Measurements from ENCODE around the gene SLC37A1.
A peak's percentile ranks its signal among the peaks of the same experiment; 100 is the strongest.
"Not testable (repeated sequence)": the region's sequence is repeated elsewhere in the genome, so short reads cannot be mapped to it uniquely, and the experiment has no call there.

SLC37A1 gene

DNA sequence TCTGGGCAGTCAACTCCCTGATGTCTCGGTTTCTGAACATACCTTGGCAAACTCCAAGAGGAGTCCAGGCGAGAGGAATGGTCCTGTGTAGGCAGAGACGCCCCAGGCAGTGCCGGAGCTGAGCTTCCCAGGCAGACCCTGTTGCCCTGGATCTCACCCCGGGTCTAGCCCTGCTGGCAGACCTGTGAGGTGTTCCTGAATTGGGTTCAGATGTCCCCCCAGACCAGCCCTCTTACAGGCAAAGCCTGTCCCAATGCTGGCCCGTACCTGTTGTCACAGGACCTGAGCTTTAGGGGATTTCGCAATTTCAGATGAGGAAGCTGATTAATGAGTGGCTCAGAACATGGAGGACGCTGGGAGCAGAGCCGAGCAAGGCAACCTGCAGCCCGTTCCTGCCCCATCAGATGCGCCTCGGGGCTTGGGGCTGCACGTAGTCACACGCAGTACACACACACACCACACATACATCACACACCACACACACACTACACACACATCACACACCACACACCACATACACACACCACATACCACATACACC lies 101.2 kb downstream of the SLC37A1 start:
- peak in 2 of 3 experiments; percentile 31 to 35 for DNase-seq (ENCODE audit: low read depth in 2 of 3, low spot score in 2 of 3)

DNA sequence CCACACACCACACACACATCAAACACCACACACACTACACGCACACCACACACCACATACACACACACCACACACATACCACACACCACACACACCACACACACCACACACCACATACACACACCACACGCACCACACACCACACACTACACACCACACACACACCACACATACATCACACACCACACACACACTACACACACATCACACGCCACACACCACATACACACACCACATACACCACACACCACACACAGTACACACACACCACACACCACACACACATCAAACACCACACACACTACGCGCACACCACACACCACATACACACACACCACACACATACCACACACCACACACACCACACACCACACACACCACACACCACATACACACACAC lies 101.7 kb downstream of the SLC37A1 start:
- DNase-seq (ENCODE audit: low read depth in 2 of 3, low spot score in 2 of 3): not testable (repeated sequence)

DNA sequence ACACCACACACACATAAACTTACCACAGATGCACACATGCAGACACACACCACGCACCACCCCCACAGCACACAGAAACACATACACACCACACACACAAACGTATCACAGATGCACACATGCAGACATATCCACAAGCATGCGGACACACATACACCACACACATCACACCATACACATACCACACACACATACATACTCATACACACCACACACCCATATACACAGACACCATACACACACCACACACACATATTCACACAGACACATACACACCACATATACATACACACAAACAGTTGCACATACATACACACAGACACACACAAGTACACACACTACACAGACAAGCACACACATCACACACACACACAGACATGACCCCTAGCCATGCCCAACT lies 102.3 kb downstream of the SLC37A1 start:
- no peak for DNase-seq (ENCODE audit: low read depth in 2 of 3, low spot score in 2 of 3)

DNA sequence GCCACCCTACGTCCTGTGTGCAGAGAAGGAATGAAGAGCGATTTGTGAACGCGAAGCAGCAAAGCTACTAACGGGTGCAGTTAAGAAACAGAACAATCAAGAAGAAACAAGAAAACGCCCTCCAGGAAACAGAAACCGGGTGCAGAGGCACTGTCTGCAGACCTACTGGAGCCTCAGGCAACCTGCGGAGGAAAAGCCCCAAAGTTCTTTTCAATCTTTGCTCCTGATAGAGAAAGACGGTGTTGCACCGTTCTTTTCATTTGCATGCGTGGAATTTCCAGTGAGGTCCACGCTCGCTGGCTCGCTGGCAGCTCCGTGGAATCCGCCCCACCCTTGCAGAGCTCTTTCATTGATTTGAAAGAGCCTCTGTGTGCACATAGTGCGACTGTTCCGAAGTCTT lies 102.8 kb downstream of the SLC37A1 start:
- DNase-seq (ENCODE audit: low read depth in 2 of 3, low spot score in 2 of 3): no peak

DNA sequence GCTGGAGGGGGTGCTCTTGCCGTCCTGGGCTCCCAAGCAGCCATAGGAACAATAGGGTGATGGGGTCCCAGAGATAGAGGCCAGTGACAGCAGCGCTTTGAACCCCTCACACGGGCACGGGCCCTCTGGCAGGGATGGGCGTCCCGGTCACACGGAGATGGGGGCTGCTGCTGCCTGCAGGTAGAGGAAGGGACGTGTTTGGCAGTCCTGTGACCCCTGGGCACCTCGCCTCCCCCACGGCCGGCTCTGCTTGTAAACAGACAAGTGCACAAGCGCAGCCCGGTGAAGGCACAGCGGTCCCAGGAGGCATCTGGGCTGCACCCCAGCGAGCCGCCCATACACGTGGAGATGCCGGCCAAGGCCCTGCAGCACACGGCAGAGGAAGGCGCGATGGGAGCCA lies 103.3 kb downstream of the SLC37A1 start:
- DNase-seq (ENCODE audit: low read depth in 2 of 3, low spot score in 2 of 3): no peak

DNA sequence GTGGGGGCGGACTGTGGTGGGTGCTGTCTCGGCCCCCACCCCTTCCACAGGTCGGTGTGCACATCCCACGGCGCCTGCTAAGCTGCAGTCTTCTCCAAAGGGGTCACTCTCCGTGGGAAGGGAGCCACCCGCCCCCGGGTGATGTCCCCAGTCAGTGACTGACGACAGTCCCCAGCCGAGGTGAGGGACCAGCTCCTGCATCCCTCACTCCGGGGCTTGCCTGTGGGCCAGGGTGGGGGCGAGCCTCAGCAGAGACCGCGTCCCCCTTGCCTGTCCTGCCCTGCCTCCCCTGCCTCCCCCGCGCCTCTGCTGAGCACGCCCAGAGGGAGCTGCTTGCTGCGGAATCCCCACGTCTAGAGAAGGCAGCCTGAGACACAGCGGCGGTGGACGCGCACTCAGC lies 103.8 kb downstream of the SLC37A1 start:
- DNase-seq (ENCODE audit: low read depth in 2 of 3, low spot score in 2 of 3): no peak

DNA sequence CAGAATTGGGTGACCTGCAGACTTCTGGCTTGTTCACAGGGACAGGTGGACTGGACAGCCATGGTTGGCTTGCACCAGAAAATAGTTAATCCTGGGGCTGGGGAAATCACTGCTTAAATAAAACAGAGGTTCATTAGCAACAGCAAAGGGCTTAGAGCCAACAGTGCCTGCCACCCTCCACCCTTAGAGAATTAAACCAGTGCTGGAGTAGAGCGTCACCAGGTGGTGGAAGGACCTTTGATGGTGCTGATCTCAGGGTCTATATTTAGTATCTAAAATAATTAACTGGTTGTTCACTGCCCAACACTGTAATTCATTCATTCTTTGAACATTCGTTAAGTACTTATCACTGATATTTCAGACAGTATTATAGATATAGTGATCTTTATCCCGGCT lies 105.1 kb downstream of the SLC37A1 start:
- DNase-seq (ENCODE audit: low read depth in 2 of 3, low spot score in 2 of 3): no peak

DNA sequence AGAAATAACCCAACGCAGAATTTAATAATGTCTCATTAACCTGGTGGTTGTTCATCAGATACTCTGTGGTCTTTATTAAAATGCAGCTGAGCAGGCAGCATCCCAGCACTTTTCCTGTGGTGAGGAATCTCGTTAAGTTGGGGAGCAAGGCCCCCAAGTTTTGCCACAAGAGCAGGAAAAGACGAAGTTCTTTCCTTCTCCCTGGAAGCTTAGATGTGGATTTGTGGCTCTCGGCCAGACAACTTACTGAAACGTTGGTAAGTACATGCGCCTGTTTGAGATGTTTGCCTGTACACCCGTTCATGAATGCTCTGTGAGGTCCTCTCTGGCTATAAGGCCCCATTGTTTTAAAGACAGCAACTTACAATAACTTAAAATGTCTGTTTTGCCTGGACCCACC lies 105.5 kb downstream of the SLC37A1 start:
- DNase-seq (ENCODE audit: low read depth in 2 of 3, low spot score in 2 of 3): no peak

DNA sequence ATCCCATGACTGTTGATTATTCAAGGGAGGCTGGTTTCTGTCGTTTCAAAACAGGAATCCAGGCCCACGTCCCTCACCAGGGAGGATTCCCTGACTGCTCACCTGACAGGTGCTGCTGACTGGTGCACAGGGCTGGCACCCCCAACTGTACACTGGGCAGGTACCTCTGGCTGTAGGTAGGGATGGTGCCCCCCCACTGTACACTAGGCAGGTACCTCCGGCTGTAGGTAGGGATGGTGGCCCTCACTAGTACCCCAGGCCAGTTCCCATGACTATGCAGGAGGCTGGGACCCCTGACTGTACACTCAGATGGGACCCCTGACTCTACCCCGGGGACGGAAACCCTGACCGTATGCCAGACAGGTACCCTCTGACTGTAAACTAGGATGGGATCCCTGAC lies 106.2 kb downstream of the SLC37A1 start:
- no peak for DNase-seq (ENCODE audit: low read depth in 2 of 3, low spot score in 2 of 3)

DNA sequence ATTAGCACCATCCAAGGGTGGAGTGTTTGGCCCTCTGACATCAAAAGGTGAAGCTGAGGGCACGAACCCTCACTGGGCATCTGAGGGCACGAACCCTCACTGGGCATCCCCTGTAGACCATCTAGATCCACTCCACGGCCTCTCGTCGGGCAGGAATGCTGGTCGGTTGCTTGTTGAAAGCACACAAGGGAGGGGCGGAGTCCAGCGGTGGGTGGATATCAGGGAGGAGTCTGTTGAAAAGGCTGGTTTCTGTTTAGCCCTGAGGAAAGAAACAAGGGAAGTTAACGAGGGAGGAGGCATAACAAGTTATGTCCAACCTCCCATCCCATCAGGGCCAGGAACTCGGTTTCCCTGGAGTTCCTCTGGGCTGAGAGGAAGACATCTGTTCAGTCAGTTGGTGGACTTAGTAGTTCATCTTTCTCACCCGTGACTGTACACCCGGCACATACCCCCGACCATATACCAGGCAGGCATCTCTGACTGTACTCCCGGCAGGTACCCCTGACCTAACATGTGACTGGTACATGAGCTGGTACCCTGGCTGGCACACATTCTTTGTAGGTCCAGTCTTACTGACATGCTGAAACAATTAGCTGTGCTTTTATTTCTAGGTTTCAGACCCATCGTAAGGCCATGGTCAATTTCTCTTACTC lies 107.6 kb downstream of the SLC37A1 start:
- DNase-seq (ENCODE audit: low read depth in 2 of 3, low spot score in 2 of 3): no peak

DNA sequence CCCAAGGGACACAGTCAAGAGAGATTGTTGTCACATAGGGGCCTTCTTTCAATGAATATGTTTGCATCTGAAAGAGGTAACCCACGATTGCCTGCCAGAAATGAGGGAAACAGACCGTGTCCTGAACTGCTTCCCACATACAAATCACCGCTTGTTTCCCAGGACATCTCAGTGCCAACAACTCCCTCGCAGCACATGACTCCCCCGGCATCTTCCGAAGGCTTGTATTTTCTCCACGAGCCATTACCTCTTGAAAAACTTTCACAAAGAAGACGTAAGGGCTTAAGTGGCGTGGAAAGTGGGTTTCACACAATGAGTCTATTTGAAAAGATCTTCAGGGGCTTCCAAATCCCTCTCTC lies 108.1 kb downstream of the SLC37A1 start:
- no peak for DNase-seq (ENCODE audit: low read depth in 2 of 3, low spot score in 2 of 3)

DNA sequence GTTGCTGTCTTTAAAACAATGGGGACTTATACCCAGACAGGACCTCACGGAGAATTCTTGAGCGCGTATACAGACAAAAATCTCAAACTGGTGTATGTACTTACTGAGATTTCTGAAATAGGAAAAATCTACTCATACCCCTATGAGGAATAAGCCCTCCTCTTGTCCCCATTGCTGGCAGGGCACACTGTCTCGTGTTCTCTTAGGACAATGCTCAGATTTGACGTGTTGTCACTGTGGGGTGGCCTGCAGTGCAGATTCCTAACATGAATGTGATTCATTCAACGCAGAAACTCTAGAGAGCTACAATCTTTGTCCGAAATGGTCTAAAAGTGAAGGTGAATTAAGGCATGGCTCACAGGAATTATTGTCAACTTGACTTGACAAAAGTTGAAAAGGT lies 108.6 kb downstream of the SLC37A1 start:
- DNase-seq (ENCODE audit: low read depth in 2 of 3, low spot score in 2 of 3): no peak

DNA sequence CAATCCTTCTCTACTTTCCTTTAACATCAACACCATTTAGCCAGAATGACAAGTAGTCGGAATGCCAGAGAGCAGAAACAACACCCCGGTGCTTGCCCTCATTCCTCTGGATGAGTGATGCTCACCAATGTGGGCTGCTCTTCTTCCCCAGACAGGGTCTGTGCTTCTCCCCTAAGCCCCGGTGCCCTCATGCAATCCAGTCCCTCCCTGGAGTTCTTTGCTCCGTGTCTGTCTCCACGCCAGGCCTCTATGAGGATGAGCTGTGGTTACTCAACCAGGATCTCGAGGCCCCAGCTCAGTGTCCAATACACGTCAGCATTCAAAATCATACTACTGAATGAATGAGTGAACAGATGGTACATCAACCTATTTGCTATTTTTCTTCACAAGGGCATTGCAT lies 110.0 kb downstream of the SLC37A1 start:
- no peak for DNase-seq (ENCODE audit: low read depth in 2 of 3, low spot score in 2 of 3)

DNA sequence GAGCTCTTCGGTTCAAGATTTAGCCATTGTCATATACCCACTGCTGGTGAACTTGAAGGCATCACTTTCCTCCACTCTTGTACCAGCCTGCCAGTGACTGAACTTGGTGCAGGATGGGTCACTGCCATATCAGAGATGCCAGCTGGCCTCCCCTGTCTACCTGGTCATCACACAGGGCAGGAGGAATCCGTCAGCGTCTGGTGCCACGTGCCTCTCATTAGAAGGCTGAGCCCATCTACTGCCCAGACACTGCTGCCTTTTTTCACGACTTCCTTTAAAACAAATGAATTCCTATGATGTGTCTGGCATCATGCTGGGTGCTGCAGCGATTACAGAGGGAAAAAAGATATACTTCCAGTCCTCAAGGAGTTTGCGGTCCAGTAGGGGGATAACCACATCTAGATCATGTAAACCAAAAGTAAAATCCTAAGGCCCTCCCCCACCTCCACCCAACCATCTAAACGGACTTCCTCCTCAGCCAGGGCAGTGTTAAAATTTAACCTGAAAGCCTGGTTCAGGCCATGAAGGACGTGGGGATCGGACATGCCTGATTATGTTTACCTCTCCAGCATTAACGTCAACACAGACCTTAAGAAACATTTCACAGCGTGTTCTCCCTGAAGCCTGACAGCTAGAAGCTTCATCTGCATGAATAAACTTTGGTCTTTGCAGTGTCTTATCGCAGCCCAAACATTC lies 110.6 kb downstream of the SLC37A1 start:
- no peak for DNase-seq (ENCODE audit: low read depth in 2 of 3, low spot score in 2 of 3)

DNA sequence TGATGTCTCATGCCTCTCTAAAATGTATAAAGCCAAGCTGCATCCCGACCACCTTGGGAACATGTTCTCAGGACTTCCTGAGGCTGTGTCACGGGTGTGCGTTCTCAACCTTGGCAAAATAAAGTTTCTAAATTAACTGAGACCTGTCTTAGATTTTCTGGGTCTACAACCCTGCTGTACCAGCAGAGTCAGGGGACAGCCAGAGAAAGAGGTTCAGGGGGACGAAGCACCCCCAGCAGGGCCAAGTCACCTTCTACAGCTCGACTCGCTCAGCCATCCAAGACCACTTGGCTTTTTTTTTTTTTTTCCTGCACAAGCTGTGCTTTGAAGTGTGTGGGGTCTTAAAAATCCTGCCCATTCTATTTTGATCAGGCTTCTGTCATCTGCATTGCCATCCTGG lies 111.3 kb downstream of the SLC37A1 start:
- DNase-seq (ENCODE audit: low read depth in 2 of 3, low spot score in 2 of 3): no peak

DNA sequence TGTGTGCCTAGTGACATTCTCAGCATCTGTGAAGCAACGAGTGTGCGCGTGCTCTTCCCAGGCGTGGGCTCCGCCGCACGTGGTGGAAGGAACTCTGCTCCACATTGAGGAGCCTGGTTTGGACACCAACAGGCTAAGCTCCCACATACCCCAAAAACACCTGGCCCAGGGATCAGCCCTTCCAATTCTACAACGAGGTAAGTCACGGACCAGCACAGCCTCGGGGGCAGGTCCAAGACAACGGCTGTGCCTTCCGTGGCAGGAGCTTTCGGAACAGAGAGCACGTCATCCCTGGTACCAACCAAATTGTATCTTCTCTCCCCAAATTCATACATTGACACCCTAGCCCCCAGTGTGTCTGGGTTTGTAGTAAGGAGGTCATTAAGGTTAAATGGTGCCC lies 112.5 kb downstream of the SLC37A1 start:
- DNase-seq (ENCODE audit: low read depth in 2 of 3, low spot score in 2 of 3): no peak

DNA sequence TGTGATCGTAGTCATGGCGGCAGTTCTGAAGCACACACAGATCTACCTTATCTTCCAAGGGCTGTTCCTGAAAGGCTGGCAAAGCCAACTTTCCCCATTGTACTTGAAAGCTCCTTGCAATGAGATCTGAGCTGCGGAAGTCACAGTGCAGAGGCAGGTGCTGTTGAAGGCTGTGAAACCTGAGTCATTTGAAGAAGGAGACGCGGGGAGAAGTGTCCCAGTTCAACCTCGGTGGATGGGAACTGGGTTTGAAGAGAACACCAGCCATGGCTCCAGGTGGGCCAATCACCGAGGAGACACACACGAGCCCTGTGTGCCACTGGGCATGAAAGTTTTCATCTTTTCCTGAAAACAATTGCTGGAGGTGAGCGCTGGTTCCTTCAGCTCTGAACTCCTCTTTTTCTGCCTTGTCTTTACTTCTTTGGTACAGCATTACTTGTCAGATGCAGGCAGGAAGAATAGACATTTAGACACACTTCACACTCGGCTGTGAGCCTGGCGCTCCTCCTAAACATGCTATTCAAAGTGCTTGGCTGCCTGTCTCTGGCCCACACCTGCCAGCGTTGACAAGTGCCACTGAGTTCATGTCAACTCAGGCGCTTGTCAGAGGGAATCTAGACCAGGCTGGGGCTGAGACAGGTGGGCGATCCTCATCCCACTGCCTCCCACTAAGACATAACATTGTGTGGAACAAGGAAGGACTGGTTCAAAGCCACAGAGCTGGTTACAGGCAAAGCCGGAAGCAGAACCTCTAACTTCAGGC lies 114.1 kb downstream of the SLC37A1 start:
- DNase-seq (ENCODE audit: low read depth in 2 of 3, low spot score in 2 of 3): no peak

DNA sequence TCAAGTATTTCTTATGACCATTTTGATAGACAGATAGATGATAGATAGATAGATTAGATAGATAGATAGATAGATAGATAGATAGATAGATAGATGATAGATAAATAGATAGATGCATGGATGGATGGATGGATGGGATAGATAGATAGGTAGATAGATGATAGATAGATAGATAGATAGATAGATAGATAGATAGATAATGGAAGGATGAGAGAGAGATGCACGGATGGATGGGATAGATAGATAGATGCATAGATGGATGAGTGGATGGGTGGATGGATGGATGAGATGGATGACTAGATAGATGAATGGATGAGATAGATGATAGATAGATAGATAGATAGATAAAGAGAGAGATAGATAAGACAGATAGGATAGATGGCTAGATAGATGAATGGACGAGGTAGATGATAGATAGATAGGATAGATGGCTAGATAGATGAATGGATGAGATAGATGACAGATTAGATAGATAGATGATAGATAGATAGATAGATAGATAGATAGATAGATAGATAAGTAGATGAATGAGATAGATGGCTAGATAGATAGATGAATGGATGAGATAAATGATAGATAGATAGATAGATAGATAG lies 114.9 kb downstream of the SLC37A1 start:
- not testable (repeated sequence) for DNase-seq (ENCODE audit: low read depth in 2 of 3, low spot score in 2 of 3)

DNA sequence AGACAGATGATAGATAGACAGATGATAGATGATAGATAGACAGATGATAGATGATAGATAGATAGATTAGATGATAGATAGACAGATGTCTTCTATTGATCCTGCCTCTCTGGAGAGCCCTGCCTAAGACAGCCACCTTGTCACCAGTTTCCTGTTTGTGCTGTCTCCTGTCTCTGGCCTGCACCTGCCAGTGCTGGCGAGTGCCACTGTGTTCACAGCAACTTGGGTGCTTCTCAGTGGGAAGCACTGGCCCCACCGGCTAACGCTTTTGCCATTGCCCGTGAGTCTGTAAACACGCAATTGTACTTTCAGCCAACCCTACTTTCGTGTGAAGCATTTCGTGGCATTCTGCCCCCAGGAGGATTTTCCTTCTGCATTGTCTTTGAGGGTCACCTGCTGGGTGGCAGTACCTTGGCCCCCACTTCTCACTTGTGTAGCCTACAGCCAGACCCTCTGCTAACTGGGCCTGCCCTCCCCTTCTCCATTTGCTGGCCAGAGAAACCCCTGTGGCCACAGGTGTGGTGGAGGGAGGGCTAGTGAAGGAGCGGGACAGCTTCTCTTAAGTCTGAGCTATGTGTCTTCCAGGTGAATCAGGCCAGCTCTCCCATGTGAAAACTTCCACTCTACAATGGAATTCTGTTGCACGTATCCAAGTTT lies 116.4 kb downstream of the SLC37A1 start:
- no peak for DNase-seq (ENCODE audit: low read depth in 2 of 3, low spot score in 2 of 3)

DNA sequence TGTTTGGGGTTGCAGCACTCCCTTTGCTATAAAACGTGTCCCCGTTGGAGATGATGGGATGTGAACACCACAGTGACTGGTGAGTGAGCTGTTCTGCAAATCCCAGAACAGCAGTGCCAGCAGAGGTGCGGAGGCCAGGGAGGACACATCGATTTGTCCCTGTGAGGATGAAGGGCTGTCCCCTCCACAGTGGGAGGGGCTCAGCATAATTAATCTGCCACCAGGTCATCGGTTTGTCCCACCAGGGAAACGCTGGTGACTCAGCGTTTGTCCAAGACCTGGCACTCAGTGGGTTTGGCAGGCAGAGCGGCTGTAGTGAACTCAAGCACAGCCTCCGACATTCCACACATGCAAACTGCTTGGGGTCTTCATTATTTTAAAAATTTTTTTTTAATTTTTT lies 117.0 kb downstream of the SLC37A1 start:
- DNase-seq (ENCODE audit: low read depth in 2 of 3, low spot score in 2 of 3): no peak
